HG03097 (cell line): ENCODE data around the gene SRM.
"Not testable (repeated sequence)": the region's sequence is repeated elsewhere in the genome, so short reads cannot be mapped to it uniquely, and the experiment has no call there.

Experiments used
- ATAC-seq: cut with Tn5 transposase; IDR thresholded peaks from one replicate; pipeline ENCODE4 v1.9.1; 2021; ENCODE audit not compliant: unreplicated experiment, low FRiP score

The SRM gene

DNA sequence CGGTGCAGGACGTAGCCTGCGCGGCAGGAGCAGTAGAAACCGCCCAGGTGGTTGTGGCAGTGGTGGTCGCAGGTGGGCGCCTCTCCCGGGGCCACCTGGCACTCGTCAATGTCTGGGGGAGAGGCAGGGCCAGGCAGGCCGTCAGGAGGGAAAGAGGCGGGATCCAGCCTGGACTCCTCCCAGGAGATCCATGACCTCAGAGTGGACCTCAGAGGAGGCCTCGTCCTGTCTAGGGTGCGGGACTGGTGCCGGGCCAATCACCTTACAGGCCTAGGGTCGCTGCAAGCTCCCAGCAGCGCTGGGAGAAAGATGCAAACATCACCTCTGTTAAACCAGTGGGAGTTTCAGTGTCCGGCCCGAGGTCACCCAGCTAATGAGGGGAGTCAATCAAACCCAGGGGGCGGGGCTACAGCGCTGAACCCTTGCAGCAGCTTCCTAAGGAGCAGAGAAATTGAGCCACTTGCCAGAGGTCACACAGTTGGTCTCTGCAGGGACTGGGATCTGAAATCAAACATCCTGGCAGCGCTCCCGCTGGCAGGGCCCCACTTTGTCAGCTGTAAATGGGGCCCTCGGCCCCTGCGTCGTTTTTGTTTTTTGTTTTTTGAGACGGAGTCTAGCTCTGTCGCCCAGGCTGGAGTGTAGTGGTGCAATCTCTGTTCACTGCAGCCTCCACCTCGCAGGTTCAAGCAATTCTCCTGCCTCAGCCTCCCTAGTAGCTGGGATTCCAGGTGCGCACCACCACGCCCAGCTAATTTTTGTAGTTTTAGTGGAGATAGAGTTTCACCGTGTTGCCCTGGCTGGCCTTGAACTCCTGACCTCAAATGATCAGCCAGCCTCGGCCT, 14.2 kb downstream of the SRM start:
- no peak for ATAC-seq

DNA sequence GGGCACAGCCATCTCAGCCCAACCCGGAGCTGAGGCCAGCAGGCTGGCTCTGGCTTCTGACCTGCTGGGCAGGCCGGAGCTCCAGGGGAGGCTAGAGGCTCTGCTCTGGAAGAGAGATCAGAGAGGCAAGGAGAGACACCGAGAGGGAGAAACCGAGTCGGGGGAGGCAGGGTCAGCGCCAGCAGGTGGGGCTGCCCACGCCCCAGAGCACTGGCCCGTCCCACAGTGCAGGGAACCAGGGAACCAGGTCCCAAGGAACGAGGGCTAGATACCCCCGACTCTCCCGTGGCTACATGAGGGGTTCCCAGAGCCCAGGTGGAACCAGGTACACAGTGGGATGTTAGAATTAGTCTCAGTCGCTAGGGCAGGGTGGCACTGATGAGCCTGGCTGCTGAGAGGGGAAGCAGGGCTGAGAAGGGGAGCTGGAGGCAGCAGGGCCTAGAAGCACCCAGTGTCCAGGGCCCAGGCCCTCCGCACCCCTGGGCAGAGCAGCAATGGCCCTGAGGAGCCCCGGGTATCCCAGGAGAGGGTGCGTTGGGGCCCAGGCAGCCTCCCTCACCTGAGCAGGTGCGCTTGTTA, 14.9 kb downstream of the SRM start:
- no peak for ATAC-seq

DNA sequence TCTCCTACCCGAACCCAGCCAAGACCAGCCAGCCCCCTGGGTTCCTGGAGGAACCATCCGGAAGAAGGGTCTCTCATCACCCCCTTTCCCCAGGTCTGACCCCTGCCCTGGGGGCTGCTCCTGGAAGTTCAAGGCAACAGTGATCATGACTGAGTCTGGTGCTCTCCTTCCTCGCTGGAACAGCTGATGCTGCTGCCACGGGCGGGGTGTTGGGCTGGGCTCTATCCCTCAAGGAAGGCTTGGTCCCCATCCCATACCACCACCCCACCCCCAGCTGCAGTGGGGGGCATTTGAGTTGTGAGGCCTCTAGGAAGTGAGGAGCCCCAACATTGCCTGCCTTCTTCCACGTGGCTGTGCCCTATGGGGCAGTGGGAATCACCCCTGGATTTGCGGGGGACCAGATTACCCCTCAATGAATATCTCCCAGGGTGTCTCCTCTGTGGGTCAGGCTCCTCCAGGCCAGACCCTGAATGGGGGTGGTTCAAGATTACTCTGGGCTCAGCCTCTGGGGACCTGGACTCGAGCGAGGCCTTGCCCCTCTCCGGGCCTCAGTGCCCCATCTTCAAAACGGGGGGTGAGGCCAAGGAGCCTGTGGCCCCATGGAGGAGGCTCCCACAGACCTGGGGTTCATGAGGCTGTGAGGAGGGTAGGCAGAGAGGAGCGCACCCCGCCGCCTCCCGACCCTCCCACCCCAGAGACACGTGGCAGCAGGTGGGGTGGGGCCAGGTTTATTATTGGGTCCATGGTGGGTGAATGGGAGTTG, 15.6 kb downstream of the SRM start:
- ATAC-seq, result no peak

DNA sequence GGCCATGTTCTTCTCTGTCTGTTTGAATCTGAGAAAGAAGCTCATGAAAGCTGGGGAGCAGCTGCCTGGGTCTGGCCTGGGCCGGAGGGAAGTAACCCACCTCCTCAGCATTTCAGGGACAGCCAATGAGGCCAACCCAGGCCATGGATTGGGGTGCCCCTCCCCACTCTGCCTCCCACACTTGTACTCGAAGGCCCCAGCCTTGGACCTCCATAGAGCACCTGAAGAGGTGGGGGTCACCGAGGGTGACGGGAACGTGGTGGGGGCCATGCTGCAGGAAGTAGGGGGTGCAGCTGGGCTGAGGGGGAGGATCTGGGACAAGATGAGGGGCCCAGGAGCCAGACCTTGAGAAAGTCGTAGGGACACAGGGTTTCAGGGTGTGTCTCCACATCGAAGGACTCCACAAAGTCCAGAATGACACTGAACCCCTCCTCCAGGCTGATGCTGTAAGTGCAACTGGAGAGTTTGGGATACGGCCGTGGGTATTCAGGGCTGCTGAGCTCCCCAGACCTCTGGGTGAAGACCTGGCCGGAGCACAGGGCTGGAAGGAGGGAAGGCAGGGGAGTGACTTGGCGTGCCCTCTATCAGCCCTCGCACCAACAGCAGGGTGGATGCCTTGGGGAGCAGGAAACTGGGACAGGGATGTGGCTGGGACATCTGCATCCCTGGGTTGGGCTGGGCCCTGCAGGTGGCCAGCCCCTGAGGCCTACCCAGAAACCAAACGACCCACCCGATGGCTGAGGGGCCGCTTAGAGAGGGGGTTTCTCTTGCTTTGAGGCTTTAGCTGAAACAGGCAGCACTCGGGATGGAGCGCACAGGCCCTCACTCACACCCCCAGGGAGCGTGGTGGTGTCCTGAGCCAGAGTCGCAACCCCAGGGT, 16.6 kb downstream of the SRM start:
- no peak for ATAC-seq

DNA sequence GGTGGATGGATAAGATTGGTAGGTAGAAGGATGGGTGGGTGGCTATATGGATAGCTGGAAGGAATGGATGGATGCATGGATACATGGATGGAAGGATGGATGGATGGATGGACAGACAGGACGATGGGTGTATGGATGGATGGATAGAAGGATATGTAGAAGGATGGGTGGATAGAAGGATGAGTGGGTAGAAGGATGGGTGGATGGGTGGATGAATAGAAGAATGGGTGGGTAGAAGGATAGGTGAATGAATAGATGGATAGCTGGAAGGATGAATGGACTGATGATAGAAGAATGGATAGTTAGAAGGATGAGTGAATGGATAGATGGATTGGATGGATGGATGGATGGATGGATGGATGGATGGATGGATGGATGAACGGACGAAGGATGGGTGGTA, 17.8 kb downstream of the SRM start:
- ATAC-seq, result no peak

DNA sequence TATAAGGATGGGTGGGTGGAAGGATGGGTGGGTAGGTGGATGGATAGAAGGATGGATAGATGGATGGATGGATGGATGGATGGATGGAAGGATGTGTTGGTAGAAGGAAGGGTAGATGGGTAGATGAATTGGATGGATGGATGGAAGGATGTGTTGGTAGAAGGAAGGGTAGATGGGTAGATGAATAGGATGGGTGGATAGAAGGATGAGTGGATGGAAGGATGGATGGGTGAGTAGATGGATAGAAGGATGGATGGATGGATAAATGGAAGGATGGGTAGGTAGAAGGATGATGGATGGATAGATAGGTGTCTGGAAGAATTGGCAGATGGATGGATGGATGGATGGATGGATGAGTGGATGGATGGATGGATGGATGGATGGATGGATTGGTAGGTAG, 18.8 kb downstream of the SRM start:
- ATAC-seq, result no peak

DNA sequence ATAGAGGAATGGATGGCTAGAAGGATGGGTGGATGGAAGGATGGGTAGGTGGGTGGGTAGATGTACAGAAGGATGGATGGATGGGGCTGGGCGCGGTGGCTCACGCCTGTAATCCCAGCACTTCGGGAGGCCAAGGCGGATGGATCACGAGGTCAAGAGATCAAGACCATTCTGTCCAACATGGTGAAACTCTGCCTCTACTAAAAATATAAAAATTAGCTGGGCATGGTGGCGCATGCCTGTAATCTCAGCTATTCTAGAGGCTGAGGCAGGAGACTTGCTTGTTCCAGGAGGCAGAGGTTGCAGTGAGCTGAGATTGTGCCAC, 19.8 kb downstream of the SRM start:
- ATAC-seq, result not testable (repeated sequence)

DNA sequence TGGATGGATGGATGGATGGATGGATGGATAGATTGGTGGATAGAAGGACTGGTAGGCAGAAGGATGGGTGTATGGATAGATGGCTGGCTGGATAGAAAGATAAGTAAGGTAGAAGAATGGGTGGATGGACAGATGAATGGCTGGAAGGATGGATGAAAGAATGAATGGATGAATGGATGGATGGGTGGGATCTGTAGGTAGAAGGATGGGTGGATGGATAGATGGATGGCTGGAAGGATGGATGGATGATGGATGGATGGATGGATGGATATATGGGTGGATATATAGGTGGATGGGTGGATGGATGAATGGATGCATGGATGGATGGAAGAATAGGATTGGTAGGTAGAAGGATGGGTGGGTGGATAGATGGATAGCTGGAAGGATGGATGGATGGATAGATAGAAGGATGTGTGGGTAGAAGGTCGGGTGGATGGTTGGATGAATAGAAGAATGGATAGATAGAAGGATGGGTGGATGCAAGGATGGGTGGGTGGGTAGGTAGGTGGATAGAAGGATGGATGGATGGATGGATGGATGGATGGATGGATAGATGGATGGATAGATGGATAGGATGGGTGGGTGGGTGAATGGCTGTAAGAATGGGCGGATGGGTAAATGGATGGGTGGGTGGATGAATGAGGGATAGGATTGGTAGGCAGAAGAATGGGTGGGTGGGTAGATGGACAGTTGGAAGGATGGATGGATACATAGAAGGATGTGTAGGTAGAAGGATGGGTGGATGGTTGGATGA, 20.3 kb downstream of the SRM start:
- no peak for ATAC-seq

DNA sequence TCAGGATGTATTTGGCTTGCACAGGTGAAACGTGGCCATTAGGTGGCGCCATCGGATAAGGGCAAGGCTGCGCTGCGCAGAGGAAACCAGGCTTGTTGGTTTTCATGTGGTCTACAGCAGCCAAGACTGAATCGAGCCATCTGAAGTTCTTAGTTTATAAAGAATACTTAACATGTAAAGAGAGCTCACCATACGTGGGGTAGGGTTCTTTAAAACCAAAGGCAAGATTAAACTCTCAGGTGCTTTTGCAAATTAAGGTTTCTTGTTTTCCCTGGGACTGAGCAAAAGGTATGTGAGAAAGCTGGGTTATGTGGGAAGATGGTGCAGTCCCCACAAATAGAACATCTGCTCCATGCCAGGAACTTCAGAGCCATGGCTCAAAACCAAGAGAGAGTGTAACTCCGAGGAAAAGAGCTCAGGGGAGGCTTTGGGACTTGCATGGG, 22.1 kb downstream of the SRM start:
- peak; percentile 67 for ATAC-seq

DNA sequence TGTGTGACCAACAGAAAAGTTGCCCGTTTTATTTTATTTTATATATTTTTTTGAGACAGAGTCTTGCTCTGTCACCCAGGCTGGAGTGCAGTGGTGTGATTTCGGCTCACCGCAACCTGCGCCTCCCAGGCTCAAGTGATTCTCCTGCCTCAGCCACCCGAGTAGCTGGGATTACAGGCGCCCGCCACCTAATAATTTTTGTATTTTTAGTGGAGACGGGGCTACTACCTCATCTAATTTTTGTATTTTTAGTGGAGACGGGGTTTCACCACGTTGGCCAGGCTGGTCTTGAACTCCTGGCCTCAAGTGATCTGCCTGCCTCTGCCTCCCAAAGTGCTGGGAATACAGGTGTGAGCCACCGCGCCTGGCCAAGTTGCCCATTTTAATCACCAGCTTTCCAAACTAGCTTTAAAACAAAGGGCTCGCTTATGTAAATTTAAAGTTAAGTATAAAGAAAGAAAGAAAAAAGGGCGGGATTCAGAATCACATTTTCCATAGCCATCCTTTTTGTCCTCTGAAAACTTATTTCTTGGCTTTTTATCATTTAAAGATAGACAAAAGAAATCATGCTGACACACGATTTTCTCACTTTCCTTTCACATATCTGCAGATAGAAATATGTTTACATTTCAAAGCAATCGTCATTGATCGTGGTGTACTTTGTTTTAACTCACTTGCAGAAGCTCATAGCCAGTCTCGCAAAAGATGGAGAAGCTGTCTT, 22.6 kb downstream of the SRM start:
- ATAC-seq, result not testable (repeated sequence)

DNA sequence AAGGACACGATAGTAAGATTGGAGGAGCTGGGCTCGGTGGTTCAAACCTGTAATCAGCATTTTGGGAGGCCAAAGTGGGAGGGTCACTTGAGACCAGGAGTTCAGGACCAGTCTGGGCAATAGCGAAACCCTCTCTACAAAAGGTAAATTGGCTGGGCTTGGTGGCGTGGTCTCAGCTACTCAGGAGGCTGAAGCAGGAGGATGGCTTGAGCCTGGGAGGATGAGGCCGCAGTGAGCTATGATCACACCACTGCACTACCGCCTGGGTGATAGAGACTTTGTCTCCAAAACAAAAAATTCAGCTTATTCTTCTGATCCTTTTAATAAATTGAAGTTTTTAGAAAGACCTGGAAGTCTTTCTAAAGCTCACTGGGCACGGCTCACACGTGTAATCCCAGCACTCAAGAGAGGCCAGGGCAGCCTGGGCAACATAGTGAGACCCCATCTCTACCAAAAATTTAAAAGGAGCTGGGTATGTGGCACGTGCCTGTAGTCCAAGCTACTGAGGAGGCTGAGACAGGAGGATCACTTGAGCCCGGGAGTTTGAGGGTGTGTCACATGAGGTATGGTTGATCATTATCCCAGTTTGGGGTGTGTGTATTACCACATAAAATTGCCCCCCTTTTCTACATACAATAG, 28.1 kb downstream of the SRM start:
- ATAC-seq, result no peak

DNA sequence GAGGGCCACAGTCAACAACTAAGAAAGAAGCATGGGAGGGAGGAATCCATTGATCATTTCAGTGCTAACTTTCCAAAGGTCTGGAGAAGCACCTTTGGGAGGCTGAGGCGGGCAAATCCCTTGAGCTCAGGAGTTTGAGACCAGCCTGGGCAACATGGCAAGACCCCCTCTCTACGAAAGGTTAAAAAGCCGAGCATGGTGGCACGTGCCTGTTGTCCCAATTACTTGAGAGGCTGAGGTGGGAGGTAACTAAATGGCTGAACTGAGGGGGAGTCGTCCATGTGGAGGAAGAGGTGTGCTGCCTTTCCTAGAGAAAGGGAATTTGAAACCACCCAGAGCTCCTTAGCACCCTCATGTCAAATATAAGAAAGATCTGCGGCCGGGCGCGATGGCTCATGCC, 29.0 kb downstream of the SRM start:
- ATAC-seq, result no peak

DNA sequence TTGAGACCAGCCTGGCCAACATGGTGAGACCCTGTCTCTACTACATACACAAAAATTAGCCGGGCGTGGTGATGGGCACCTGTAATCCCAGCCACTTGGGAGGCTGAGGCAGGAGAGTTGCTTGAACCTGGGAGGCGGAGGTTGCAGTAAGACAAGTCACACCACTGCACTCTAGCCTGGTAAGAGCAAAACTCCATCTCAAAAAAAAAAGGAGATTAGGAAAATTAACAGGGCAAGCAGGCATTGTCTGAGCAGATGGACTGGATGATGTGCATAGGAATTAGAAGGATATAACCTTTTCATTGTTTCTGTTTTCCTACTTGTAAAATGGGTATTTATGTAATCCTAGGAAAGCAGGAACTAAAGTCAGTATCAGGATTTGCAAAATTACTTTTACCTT, 31.8 kb downstream of the SRM start:
- ATAC-seq, result no peak

DNA sequence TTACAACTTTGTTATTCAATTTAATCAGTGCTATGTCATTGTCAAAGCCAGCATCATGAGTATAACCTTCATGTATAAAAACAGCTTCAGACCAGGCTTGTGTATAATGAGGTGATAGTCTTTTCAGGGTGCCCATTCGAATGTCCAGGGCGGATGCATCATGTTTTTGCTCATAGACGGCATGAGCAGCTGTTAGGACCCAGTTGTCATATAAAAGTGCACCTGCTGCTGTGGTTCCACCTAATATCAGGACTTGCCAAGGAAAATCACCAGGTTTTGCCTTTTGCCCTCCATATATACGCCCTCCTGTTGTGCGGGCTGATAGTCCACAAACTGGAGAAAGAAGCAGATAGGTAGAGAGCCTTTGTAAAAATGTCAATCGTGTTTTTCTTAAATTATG, 32.5 kb downstream of the SRM start:
- ATAC-seq, result no peak

DNA sequence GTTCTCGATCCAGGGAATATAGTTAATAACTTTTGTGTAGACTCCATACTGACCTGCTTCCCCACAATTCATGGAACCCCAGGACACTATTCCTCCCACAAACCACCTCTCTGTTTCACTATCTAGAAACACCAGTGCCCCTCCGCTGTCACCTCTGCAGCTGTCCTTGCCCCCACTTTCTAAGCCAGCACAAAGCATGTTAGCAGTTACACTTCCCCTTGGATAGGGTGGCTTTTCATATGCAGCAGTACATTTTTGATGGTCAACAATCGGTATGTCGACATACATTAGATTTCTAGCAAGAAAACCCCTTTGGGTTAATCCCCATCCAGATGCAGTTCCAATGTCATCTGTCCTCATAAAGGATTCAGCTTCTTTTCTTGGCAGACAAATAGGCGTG, 32.9 kb downstream of the SRM start:
- ATAC-seq, result no peak

DNA sequence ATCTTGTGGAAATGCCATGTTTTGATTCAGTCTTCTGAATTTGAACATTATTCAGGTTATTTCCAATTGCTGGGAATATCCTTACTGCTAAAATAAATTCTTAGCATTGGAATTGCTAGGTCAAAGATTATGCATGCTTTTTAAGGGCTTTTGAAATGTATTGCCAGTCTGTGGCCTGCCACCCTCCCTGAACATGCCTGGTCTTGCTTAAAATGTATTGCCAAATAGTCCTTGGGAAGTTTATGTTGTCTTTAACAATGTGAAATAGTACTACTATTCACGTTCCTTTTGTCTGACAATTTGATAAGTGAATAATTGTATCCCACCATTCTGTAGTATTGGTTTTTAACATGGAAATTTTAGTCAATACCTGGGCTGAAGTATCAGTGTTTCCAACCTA, 33.8 kb downstream of the SRM start:
- ATAC-seq, result no peak

DNA sequence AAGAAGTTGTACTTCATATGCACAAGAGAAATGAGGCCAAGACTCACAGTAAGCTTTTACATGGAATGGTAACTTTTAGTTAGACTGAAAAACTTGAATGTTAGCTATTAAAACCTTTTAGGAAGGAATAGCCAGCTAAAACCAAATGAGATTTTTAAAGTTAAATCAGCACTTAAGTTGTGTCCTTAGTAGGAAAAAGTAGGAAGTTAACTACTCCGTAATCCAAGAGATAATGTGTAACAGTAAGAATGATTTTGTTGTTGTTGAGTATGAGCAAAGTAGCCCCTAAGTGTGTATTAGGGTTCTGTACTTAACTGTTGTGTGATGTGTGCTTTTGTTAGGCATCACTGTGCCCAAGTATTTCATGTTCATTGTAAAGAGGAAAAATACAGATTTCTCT, 34.2 kb downstream of the SRM start:
- no peak for ATAC-seq

DNA sequence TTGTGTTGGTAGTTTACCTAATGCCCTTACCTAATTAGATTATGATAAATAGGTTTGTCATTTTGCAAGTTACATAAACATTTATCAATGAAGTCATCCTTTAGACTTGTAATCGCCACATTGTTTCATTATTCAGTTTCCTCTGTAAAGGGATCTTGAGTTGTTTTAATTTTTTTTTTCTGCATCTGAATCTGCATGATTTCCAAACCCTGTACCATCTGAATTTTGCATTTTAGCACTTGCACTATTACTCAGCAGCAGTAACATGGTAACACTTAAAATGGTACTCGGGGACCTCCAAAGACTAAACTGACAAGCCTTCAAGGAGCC, 35.0 kb downstream of the SRM start:
- no peak for ATAC-seq
